Measurements from ENCODE around the gene LCE1D. TPM values are rescaled to one million over a fixed set of nuclear protein-coding genes. Genes with fewer than 3 reads are reported as not detected.

Gene LCE1D
- total and polyA plus RNA-seq, 4 donors: not detected

DNA sequence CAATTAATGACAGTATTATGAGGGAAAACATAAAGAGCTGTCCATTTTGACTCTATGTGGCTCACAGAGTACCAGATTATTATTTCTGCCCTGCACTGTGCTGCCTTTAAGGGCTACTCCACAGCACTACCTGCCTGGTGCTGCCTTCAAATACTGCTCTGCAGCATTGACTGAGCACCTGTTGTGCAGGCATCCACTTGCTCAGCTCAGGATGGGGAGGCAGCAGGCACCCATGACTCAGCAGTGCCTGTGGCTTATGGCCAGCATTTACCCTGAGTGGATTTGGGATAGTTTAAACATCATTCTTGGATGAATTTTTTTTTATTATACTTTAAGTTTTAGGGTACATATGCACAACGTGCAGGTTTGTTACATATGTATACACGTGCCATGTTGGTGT is 39.6 kb upstream of the LCE1D start:
- TF ChIP-seq, protein P1, sequence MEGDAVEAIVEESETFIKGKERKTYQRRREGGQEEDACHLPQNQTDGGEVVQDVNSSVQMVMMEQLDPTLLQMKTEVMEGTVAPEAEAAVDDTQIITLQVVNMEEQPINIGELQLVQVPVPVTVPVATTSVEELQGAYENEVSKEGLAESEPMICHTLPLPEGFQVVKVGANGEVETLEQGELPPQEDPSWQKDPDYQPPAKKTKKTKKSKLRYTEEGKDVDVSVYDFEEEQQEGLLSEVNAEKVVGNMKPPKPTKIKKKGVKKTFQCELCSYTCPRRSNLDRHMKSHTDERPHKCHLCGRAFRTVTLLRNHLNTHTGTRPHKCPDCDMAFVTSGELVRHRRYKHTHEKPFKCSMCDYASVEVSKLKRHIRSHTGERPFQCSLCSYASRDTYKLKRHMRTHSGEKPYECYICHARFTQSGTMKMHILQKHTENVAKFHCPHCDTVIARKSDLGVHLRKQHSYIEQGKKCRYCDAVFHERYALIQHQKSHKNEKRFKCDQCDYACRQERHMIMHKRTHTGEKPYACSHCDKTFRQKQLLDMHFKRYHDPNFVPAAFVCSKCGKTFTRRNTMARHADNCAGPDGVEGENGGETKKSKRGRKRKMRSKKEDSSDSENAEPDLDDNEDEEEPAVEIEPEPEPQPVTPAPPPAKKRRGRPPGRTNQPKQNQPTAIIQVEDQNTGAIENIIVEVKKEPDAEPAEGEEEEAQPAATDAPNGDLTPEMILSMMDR (IDR thresholded peaks at IDR 0.05; ENCODE audit: control extremely low read depth, extremely low read depth): no peak
- H3K9me3 ChIP-seq (ENCODE audit: control insufficient read depth in 4 of 4, insufficient read depth in 3 of 4, low read length in 3 of 4): peaks cover 0 to 5% (median 0%) of the 10 kb centered on the region in 4 donors
- 78% methylated on average over 2 of the region's 2 CpGs for WGBS, 2 donors
- no peak overlapping the region for H3K9ac ChIP-seq (ENCODE audit: insufficient read depth in 1 of 2, low read length in 2 of 2)
- H3K36me3 ChIP-seq (ENCODE audit: control insufficient read depth in 4 of 4, insufficient read depth in 4 of 4, low read length in 4 of 4): no peaks in the 10 kb centered on the region
- no peak overlapping the region for H3K4me3 ChIP-seq
- no peaks in the 10 kb centered on the region for H3K4me1 ChIP-seq (ENCODE audit: control insufficient read depth in 5 of 5, insufficient read depth in 5 of 5, low read length in 5 of 5)
- ATAC-seq (ENCODE audit: insufficient read depth, low FRiP score): no peak
- DNase-seq: no peak
- peaks cover 0 to 4% (median 0%) of the 10 kb centered on the region in 3 donors for H3K27me3 ChIP-seq (ENCODE audit: control insufficient read depth in 3 of 3, insufficient read depth in 3 of 3, low read length in 2 of 3)
- no peak overlapping the region for H3K27ac ChIP-seq (ENCODE audit: low read depth in 1 of 2, low read length in 1 of 2)

DNA sequence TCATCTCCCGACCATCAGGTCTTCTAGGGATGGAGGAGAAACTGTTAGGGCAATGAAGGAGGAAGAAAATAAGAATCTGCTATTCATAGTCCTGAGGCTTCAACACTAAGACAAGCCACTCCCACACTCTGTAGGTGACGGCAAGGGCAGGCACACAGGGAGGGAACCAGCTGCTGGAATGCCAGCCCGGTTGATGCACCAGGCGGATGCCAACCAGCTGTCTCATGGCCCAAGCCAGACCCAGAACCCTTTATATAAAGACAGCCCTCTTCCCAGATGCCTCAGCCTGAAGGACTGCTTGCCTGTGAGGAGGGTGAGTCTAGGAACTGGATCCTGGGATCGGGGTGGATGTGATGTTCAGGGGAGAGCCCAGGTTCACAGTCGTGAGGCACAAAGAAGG is 38.8 kb upstream of the LCE1D start, which contains the start of gene KPRP:
Gene KPRP, plus strand, starts transcription at position 279 of the 400 bp plus-strand sequence. CDS start 1,564 bp downstream, outside the sequence.
- no peak within 1 kb of the TSS for H3K9ac ChIP-seq (ENCODE audit: insufficient read depth in 1 of 2, low read length in 2 of 2)
- peaks cover 0 to 1% (median 0%) of the 10 kb centered on the region in 3 donors for H3K27me3 ChIP-seq (ENCODE audit: control insufficient read depth in 3 of 3, insufficient read depth in 3 of 3, low read length in 2 of 3)
- TF ChIP-seq, protein P1 (IDR thresholded peaks at IDR 0.05; ENCODE audit: control extremely low read depth, extremely low read depth): no peak
- WGBS, 2 donors: 69 to 77% methylated on average over 6 of the region's 6 CpGs
- DNase-seq: no peak
- H3K9me3 ChIP-seq (ENCODE audit: control insufficient read depth in 4 of 4, insufficient read depth in 3 of 4, low read length in 3 of 4): peaks cover 0 to 5% (median 0%) of the 10 kb centered on the region in 4 donors
- H3K27ac ChIP-seq (ENCODE audit: low read depth in 1 of 2, low read length in 1 of 2): no peak within 1 kb of the TSS
- H3K36me3 ChIP-seq (ENCODE audit: control insufficient read depth in 4 of 4, insufficient read depth in 4 of 4, low read length in 4 of 4): no peaks in the 10 kb centered on the region
- H3K4me3 ChIP-seq: no peak within 1 kb of the TSS
- H3K4me1 ChIP-seq (ENCODE audit: control insufficient read depth in 5 of 5, insufficient read depth in 5 of 5, low read length in 5 of 5): no peaks in the 10 kb centered on the region
- ATAC-seq (ENCODE audit: insufficient read depth, low FRiP score): no peak

DNA sequence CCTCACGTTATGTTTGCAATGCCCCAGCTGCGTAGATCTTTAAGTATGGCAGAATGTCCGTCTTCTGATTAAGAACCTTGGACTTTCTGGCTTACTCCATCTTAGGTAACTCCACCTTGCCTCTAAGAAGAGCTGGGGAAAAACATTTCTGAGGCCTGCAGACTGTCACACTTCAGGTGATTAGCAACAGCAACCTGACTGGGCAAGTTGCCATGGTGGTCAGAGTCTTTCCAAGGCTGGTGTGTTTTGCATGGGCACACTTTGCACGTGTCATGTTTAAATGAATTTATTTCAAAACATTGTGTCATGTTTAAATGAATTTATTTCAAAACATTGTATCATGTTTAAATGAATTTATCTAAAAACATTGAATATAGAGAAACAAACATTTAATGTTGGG is 37.9 kb upstream of the LCE1D start:
- H3K9ac ChIP-seq (ENCODE audit: insufficient read depth in 1 of 2, low read length in 2 of 2): no peak overlapping the region
- H3K4me1 ChIP-seq (ENCODE audit: control insufficient read depth in 5 of 5, insufficient read depth in 5 of 5, low read length in 5 of 5): no peaks in the 10 kb centered on the region
- H3K36me3 ChIP-seq (ENCODE audit: control insufficient read depth in 4 of 4, insufficient read depth in 4 of 4, low read length in 4 of 4): no peaks in the 10 kb centered on the region
- DNase-seq (no peak), ATAC-seq (ENCODE audit: insufficient read depth, low FRiP score) (no peak)
- TF ChIP-seq, protein P1 (IDR thresholded peaks at IDR 0.05; ENCODE audit: control extremely low read depth, extremely low read depth): no peak
- H3K27ac ChIP-seq (ENCODE audit: low read depth in 1 of 2, low read length in 1 of 2): no peak overlapping the region
- 80 to 88% methylated on average over 4 of the region's 4 CpGs for WGBS, 2 donors
- H3K4me3 ChIP-seq: no peak overlapping the region
- no peaks in the 10 kb centered on the region for H3K27me3 ChIP-seq (ENCODE audit: control insufficient read depth in 3 of 3, insufficient read depth in 3 of 3, low read length in 2 of 3)
- peaks cover 0 to 7% (median 0%) of the 10 kb centered on the region in 4 donors for H3K9me3 ChIP-seq (ENCODE audit: control insufficient read depth in 4 of 4, insufficient read depth in 3 of 4, low read length in 3 of 4)
